ENCODE measurements around the gene TMEM214. TPM values are rescaled to one million over a fixed set of nuclear protein-coding genes. Genes with fewer than 3 reads are reported as not detected.

The TMEM214 gene
- total and polyA plus RNA-seq, 4 donors: 18.2 to 60.3 (median 40.1) TPM

GRCh38 chr2:26997394-26997793 lies 35.4 kb upstream of the TMEM214 start:
- Histone ChIP-seq H3K36me3 (ENCODE audit: control insufficient read depth, insufficient read depth, low read length) (no peaks in the 10 kb centered on the region), H3K27me3 (ENCODE audit: control insufficient read depth, insufficient read depth, low read length) (no peaks in the 10 kb centered on the region), H3K27ac (ENCODE audit: low read depth, low read length) (no peak overlapping the region), H3K4me1 (ENCODE audit: control insufficient read depth, insufficient read depth, low read length) (no peaks in the 10 kb centered on the region), H3K4me3 (ENCODE audit: low read depth, low read length) (no peak overlapping the region), H3K9me3 (ENCODE audit: control insufficient read depth, insufficient read depth, low read length) (no peaks in the 10 kb centered on the region)
- 72% methylated on average over 8 of the region's 10 CpGs for WGBS (ENCODE audit: insufficient coverage)
- DNase-seq (ENCODE audit: low read depth in 4 of 6, low spot score in 6 of 6): no peak

- H3K27me3 ChIP-seq (ENCODE audit: control insufficient read depth, insufficient read depth, low read length): no peaks in the 10 kb centered on the region
- H3K4me1 ChIP-seq (ENCODE audit: control insufficient read depth, insufficient read depth, low read length): no peaks in the 10 kb centered on the region
- H3K4me3 ChIP-seq (ENCODE audit: low read depth, low read length): no peak overlapping the region
- H3K9me3 ChIP-seq (ENCODE audit: control insufficient read depth, insufficient read depth, low read length): no peaks in the 10 kb centered on the region
- no peak overlapping the region for H3K27ac ChIP-seq (ENCODE audit: low read depth, low read length)
- no peak for DNase-seq (ENCODE audit: low read depth in 4 of 6, low spot score in 6 of 6)
- whole genome bisulfite sequencing (ENCODE audit: insufficient coverage): no CpG with 5 or more reads among the region's 1 CpG
- H3K36me3 ChIP-seq (ENCODE audit: control insufficient read depth, insufficient read depth, low read length): no peaks in the 10 kb centered on the region
Measured at GRCh38 chr2:26998323-26998722, 34.4 kb upstream of the TMEM214 start.

DNA sequence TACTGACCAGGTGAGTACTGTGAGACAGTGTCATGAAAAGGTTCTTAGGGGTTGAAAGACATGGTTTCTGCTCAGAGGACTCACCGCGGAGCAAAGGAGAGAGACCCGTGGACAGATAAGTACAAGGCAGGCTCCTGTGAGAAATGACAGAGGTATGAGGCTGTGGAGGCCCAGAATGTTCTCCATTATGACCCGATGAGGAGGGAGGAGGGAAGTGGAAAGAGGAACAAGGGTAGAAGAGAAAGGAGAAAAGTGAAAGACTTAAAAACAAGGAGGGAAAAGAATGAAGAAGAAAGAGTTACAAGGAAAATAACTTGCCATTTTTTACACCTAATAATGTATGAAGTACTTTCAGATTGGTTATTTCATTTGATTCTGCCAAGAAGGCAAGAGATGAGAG lies 32.5 kb upstream of the TMEM214 start:
- H3K4me3 ChIP-seq (ENCODE audit: low read depth, low read length): no peak overlapping the region
- WGBS (ENCODE audit: insufficient coverage): 91% methylated on average over 4 of the region's 4 CpGs
- no peaks in the 10 kb centered on the region for H3K4me1 ChIP-seq (ENCODE audit: control insufficient read depth, insufficient read depth, low read length)
- H3K27me3 ChIP-seq (ENCODE audit: control insufficient read depth, insufficient read depth, low read length): no peaks in the 10 kb centered on the region
- no peaks in the 10 kb centered on the region for H3K9me3 ChIP-seq (ENCODE audit: control insufficient read depth, insufficient read depth, low read length)
- no peak for DNase-seq (ENCODE audit: low read depth in 4 of 6, low spot score in 6 of 6)
- no peaks in the 10 kb centered on the region for H3K36me3 ChIP-seq (ENCODE audit: control insufficient read depth, insufficient read depth, low read length)
- no peak overlapping the region for H3K27ac ChIP-seq (ENCODE audit: low read depth, low read length)

DNA sequence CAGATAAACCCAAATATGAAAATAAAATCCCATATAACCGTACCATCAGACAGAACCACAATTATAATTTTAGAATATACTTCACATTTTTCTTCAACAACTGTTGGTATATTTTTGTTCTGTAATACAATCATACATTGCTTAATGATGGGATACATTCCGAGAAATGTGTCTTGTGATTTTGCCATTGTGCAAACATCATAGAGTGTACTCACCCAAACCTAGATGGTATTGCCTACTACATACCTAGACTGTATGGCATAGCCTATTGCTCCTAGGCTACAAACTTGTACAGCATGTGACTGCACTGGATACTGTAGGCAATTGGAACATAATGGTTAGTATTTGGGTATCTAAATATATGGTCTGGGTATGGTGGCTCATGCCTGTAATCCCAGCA lies 31.8 kb upstream of the TMEM214 start:
- Histone ChIP-seq H3K27me3 (ENCODE audit: control insufficient read depth, insufficient read depth, low read length) (no peaks in the 10 kb centered on the region), H3K9me3 (ENCODE audit: control insufficient read depth, insufficient read depth, low read length) (no peaks in the 10 kb centered on the region), H3K4me1 (ENCODE audit: control insufficient read depth, insufficient read depth, low read length) (no peaks in the 10 kb centered on the region), H3K27ac (ENCODE audit: low read depth, low read length) (no peak overlapping the region), H3K4me3 (ENCODE audit: low read depth, low read length) (no peak overlapping the region), H3K36me3 (ENCODE audit: control insufficient read depth, insufficient read depth, low read length) (no peaks in the 10 kb centered on the region)
- no CpG with 5 or more reads among the region's 2 CpGs for WGBS (ENCODE audit: insufficient coverage)
- no peak for DNase-seq (ENCODE audit: low read depth in 4 of 6, low spot score in 6 of 6)

GRCh38 chr2:27001950-27002349 lies 30.8 kb upstream of the TMEM214 start:
- Histone ChIP-seq H3K36me3 (ENCODE audit: control insufficient read depth, insufficient read depth, low read length) (no peaks in the 10 kb centered on the region), H3K9me3 (ENCODE audit: control insufficient read depth, insufficient read depth, low read length) (no peaks in the 10 kb centered on the region), H3K4me3 (ENCODE audit: low read depth, low read length) (no peak overlapping the region), H3K27me3 (ENCODE audit: control insufficient read depth, insufficient read depth, low read length) (no peaks in the 10 kb centered on the region), H3K4me1 (ENCODE audit: control insufficient read depth, insufficient read depth, low read length) (no peaks in the 10 kb centered on the region), H3K27ac (ENCODE audit: low read depth, low read length) (no peak overlapping the region)
- peak in 1 of 6 donors; percentile 49 for DNase-seq (ENCODE audit: low read depth in 4 of 6, low spot score in 6 of 6)
- 18% methylated on average over 2 of the region's 5 CpGs for WGBS (ENCODE audit: insufficient coverage)

GRCh38 chr2:27003007-27003406 lies 29.8 kb upstream of the TMEM214 start:
- no peaks in the 10 kb centered on the region for H3K4me1 ChIP-seq (ENCODE audit: control insufficient read depth, insufficient read depth, low read length)
- H3K27ac ChIP-seq (ENCODE audit: low read depth, low read length): no peak overlapping the region
- no peaks in the 10 kb centered on the region for H3K36me3 ChIP-seq (ENCODE audit: control insufficient read depth, insufficient read depth, low read length)
- DNase-seq (ENCODE audit: low read depth in 4 of 6, low spot score in 6 of 6): peak in 1 of 6 donors; percentile 12
- H3K27me3 ChIP-seq (ENCODE audit: control insufficient read depth, insufficient read depth, low read length): no peaks in the 10 kb centered on the region
- no CpG with 5 or more reads among the region's 4 CpGs for WGBS (ENCODE audit: insufficient coverage)
- no peaks in the 10 kb centered on the region for H3K9me3 ChIP-seq (ENCODE audit: control insufficient read depth, insufficient read depth, low read length)
- H3K4me3 ChIP-seq (ENCODE audit: low read depth, low read length): no peak overlapping the region

DNA sequence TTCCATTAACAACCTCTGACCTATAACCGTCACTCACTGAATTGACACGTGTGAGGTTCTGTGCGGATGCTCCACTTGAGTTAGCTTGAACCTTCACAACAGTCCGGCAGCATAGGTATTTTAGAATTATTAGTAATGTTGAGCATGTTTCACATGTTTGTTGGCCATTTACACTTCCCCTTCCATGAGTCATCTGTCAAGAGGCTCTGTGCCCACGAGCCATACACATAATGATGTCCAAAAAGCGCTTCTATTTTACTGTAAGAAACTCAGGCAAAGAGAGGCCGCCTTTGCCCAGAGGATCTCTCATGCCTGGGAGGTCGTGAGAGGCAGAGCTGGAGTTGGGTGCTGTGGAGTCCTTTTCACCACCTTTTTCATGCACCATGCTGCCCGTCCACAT lies 28.9 kb upstream of the TMEM214 start:
- H3K9me3 ChIP-seq (ENCODE audit: control insufficient read depth, insufficient read depth, low read length): no peaks in the 10 kb centered on the region

DNA sequence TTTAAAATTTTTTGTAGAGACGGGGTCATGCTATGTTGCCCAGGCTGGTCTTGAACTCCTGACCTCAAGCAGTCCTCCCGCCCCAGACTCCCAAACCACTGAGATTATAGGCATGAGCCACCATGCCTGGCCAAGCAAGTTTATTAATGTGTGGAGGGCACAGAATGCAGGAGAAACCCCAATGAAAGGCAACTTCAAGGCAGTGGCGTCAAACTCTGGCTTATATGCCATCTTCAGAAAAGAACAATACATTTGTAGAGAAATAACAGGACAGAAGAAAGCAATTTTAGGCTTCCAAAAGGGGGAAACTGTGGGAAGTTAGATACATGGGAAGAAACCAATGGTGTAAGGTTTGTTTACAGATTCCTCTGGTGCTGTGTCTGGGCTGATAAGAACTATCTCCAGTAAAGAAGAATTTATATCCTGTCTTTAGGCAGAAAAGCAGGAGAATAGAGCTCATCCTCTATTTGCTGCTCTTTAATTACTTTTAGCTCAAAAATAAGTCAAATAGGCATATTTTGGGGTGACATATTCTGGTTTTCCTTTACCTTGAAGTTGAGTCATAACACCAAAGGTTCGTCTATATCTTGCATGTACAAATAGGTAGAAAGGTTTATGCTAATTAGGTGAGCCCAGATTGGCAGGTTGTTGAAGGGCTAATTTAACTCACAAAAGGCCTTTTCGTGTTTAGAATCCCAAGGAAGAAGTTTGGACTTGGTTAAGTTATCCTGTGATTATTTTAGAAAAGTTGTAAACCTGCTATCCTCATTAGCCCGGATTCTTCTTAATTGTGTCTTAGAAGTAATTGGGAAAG lies 26.0 kb upstream of the TMEM214 start:
- DNase-seq (ENCODE audit: low read depth in 4 of 6, low spot score in 6 of 6): no peak
- Histone ChIP-seq H3K27ac (ENCODE audit: low read depth, low read length) (no peak overlapping the region), H3K27me3 (ENCODE audit: control insufficient read depth, insufficient read depth, low read length) (no peaks in the 10 kb centered on the region), H3K9me3 (ENCODE audit: control insufficient read depth, insufficient read depth, low read length) (no peaks in the 10 kb centered on the region), H3K4me1 (ENCODE audit: control insufficient read depth, insufficient read depth, low read length) (no peaks in the 10 kb centered on the region), H3K4me3 (ENCODE audit: low read depth, low read length) (no peak overlapping the region), H3K36me3 (ENCODE audit: control insufficient read depth, insufficient read depth, low read length) (no peaks in the 10 kb centered on the region)
- 68% methylated on average over 2 of the region's 6 CpGs for WGBS (ENCODE audit: insufficient coverage)

More for the DNA sequence above, 28.9 kb upstream of the TMEM214 start:
- no peak overlapping the region for H3K4me3 ChIP-seq (ENCODE audit: low read depth, low read length)
- no peaks in the 10 kb centered on the region for H3K27me3 ChIP-seq (ENCODE audit: control insufficient read depth, insufficient read depth, low read length)
- no CpG with 5 or more reads among the region's 9 CpGs for WGBS (ENCODE audit: insufficient coverage)
- H3K27ac ChIP-seq (ENCODE audit: low read depth, low read length): no peak overlapping the region
- no peaks in the 10 kb centered on the region for H3K4me1 ChIP-seq (ENCODE audit: control insufficient read depth, insufficient read depth, low read length)
- H3K36me3 ChIP-seq (ENCODE audit: control insufficient read depth, insufficient read depth, low read length): no peaks in the 10 kb centered on the region
- DNase-seq (ENCODE audit: low read depth in 4 of 6, low spot score in 6 of 6): no peak

DNA sequence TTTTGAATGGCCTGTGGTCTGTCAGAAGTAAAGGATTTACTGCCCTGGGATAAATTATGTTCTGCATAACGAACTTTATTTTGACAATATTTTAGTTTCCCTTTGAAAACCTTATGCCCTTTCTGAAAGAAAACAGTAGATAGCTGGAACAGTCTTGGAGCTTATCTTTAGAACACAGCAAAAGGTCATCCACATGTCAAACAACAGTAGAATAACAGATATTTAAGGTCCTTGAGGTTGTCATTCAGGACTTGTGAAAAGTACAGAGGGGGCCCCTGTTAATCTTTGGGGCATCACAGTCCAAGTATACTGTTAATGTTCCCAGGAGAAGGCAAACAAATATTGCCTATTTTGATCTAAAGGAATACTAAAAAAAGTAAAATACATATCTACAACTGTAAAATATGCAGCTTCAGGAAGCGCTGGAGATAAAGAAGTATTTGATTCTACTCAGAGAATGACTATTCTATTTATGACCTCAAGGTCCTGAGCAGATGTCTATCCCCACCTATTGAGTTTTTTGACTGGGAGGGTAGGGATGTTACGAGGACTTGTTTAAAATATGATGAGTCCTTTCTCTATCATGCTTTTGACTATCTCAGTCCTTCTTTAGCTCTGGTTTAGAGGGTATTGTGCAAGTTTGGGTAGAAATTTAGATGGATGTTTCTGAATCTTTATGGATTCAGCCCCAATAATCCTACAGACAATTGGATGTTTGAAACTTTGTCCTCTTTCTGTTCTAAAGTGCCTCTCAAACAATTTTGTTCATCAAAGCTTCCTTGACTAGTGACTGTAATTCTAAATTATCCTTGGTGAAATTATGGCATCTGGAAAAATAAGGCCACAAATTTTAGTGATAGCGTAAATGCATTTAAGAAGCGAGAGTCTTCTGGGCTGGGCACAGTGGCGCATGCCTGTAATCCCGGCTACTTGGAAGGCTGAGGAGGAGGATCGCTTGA lies 25.1 kb upstream of the TMEM214 start:
- 67% methylated on average over 3 of the region's 8 CpGs for WGBS (ENCODE audit: insufficient coverage)
- no peak overlapping the region for H3K27ac ChIP-seq (ENCODE audit: low read depth, low read length)
- no peaks in the 10 kb centered on the region for H3K36me3 ChIP-seq (ENCODE audit: control insufficient read depth, insufficient read depth, low read length)
- no peak overlapping the region for H3K4me3 ChIP-seq (ENCODE audit: low read depth, low read length)
- no peak for DNase-seq (ENCODE audit: low read depth in 4 of 6, low spot score in 6 of 6)
- no peaks in the 10 kb centered on the region for H3K4me1 ChIP-seq (ENCODE audit: control insufficient read depth, insufficient read depth, low read length)
- H3K27me3 ChIP-seq (ENCODE audit: control insufficient read depth, insufficient read depth, low read length): no peaks in the 10 kb centered on the region
- no peaks in the 10 kb centered on the region for H3K9me3 ChIP-seq (ENCODE audit: control insufficient read depth, insufficient read depth, low read length)
